AG09319 (cell line): Measurements from ENCODE around the gene PTPN6.

Source experiments
- DNase-seq: peaks from one replicate; pipeline ENCODE4 v3.0.0-alpha.2; 2010; ENCODE audit warnings: low read depth; ENCODE audit errors: extremely low read depth
- TF ChIP-seq, protein P1 (sequence below): IDR thresholded peaks from 2 replicates; pipeline ENCODE4 v1.5.1; 2011; ENCODE audit warnings: low read depth, mild to moderate bottlenecking, inconsistent platforms, low read length, moderate library complexity

The PTPN6 gene

DNA sequence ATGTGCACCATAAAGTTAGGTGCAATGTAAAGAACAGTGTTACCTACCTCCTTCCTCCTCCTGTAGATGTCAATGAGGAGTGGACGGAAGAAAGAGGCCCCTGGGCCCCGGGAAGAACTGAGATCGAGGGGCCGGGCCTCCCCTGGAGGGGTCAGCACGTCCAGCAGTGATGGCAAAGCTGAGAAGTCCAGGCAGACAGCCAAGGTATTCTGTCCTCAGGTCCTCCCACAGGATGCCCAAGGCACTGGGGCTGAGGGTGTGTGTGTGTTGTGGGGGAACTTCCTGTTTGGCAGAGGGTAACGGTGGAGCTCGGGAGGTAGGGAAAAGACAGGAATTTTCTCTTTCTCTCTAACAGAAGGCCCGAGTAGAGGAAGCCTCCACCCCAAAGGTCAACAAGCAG, 17.0 kb upstream of the PTPN6 start:
- DNase-seq, result no peak
- TF ChIP-seq, protein P1, sequence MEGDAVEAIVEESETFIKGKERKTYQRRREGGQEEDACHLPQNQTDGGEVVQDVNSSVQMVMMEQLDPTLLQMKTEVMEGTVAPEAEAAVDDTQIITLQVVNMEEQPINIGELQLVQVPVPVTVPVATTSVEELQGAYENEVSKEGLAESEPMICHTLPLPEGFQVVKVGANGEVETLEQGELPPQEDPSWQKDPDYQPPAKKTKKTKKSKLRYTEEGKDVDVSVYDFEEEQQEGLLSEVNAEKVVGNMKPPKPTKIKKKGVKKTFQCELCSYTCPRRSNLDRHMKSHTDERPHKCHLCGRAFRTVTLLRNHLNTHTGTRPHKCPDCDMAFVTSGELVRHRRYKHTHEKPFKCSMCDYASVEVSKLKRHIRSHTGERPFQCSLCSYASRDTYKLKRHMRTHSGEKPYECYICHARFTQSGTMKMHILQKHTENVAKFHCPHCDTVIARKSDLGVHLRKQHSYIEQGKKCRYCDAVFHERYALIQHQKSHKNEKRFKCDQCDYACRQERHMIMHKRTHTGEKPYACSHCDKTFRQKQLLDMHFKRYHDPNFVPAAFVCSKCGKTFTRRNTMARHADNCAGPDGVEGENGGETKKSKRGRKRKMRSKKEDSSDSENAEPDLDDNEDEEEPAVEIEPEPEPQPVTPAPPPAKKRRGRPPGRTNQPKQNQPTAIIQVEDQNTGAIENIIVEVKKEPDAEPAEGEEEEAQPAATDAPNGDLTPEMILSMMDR, result no peak

DNA sequence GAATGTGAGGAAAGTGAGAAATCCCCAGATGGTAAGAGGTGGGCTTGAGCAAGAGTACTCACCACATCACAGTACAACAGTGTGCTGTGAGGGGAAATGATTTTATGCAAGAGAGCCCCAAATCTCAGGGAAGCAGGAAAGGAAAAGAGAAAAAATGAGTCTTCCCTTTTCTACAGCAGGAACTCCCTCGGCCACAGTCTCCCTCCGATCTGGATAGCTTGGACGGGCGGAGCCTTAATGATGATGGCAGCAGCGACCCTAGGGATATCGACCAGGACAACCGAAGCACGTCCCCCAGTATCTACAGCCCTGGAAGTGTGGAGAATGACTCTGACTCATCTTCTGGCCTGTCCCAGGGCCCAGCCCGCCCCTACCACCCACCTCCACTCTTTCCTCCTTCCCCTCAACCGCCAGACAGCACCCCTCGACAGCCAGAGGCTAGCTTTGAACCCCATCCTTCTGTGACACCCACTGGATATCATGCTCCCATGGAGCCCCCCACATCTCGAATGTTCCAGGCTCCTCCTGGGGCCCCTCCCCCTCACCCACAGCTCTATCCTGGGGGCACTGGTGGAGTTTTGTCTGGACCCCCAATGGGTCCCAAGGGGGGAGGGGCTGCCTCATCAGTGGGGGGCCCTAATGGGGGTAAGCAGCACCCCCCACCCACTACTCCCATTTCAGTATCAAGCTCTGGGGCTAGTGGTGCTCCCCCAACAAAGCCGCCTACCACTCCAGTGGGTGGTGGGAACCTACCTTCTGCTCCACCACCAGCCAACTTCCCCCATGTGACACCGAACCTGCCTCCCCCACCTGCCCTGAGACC, 15.6 kb upstream of the PTPN6 start:
- TF ChIP-seq, protein P1, result no peak
- DNase-seq, result no peak

DNA sequence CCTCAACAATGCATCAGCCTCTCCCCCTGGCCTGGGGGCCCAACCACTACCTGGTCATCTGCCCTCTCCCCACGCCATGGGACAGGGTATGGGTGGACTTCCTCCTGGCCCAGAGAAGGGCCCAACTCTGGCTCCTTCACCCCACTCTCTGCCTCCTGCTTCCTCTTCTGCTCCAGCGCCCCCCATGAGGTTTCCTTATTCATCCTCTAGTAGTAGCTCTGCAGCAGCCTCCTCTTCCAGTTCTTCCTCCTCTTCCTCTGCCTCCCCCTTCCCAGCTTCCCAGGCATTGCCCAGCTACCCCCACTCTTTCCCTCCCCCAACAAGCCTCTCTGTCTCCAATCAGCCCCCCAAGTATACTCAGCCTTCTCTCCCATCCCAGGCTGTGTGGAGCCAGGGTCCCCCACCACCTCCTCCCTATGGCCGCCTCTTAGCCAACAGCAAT, 14.9 kb upstream of the PTPN6 start:
- no peak for DNase-seq
- TF ChIP-seq, protein P1, result no peak

DNA sequence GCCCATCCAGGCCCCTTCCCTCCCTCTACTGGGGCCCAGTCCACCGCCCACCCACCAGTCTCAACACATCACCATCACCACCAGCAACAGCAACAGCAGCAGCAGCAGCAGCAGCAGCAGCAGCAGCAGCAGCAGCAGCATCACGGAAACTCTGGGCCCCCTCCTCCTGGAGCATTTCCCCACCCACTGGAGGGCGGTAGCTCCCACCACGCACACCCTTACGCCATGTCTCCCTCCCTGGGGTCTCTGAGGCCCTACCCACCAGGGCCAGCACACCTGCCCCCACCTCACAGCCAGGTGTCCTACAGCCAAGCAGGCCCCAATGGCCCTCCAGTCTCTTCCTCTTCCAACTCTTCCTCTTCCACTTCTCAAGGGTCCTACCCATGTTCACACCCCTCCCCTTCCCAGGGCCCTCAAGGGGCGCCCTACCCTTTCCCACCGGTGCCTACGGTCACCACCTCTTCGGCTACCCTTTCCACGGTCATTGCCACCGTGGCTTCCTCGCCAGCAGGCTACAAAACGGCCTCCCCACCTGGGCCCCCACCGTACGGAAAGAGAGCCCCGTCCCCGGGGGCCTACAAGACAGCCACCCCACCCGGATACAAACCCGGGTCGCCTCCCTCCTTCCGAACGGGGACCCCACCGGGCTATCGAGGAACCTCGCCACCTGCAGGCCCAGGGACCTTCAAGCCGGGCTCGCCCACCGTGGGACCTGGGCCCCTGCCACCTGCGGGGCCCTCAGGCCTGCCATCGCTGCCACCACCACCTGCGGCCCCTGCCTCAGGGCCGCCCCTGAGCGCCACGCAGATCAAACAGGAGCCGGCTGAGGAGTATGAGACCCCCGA, 14.3 kb upstream of the PTPN6 start:
- DNase-seq, result no peak
- TF ChIP-seq, protein P1, result no peak

DNA sequence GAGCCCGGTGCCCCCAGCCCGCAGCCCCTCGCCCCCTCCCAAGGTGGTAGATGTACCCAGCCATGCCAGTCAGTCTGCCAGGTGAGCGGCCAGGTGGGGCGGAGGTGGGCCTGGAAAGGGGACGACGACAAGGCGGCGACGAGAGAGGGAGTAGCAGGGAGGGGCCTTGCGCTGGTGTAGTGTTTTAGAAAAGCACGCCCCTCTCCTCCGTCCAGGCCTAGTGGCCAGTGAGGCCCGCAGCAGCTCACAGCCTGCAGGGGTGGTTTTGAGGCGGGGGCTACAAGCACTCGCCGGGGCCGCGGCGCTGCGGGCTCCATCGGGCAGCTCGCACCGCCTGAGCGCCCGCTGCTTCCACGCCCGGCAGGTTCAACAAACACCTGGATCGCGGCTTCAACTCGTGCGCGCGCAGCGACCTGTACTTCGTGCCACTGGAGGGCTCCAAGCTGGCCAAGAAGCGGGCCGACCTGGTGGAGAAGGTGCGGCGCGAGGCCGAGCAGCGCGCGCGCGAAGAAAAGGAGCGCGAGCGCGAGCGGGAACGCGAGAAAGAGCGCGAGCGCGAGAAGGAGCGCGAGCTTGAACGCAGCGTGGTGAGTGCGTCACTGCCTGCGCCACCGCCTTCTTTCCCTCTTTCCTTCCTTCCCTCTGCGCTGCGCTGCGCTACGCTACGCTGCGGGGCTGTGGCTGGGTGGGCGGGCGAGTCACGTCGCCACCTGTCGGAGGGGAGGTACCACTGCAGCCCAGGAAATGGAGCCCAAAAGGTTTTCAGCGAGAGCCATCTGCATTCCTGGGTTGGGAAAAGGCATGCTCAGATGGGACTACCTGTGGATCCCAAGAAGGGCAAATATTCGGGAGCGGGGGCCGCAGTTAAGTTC, 13.4 kb upstream of the PTPN6 start:
- DNase-seq, result peak; percentile 73
- TF ChIP-seq, protein P1, result peak; percentile 93

DNA sequence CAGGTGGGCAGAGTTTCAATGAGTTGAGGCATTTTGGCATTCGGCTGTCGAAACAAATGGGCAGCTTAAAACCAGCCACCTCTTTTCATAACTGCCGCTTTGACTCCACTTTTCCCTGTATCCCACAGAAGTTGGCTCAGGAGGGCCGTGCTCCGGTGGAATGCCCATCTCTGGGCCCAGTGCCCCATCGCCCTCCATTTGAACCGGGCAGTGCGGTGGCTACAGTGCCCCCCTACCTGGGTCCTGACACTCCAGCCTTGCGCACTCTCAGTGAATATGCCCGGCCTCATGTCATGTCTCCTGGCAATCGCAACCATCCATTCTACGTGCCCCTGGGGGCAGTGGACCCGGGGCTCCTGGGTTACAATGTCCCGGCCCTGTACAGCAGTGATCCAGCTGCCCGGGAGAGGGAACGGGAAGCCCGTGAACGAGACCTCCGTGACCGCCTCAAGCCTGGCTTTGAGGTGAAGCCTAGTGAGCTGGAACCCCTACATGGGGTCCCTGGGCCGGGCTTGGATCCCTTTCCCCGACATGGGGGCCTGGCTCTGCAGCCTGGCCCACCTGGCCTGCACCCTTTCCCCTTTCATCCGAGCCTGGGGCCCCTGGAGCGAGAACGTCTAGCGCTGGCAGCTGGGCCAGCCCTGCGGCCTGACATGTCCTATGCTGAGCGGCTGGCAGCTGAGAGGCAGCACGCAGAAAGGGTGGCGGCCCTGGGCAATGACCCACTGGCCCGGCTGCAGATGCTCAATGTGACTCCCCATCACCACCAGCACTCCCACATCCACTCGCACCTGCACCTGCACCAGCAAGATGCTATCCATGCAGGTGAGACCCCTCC, 12.6 kb upstream of the PTPN6 start:
- TF ChIP-seq, protein P1, result no peak
- DNase-seq, result no peak
